PFSK-1 (cell line): ENCODE results near the gene GCNT3.

Experiments
- FOXP2 ChIP-seq: optimal IDR thresholded peaks from 2 replicates; pipeline ENCODE3; 2011; ENCODE audit warnings: borderline replicate concordance, control low read depth, inconsistent platforms; ENCODE audit not compliant: insufficient read depth; ENCODE audit errors: extremely low read length, extremely low read depth
- POLR2AphosphoS5 ChIP-seq: IDR thresholded peaks from 2 replicates; pipeline ENCODE4 v1.6.1; 2012; ENCODE audit warnings: low read depth, mild to moderate bottlenecking, control low read depth, low read length, moderate library complexity
- SIN3A ChIP-seq: IDR thresholded peaks from 2 replicates; pipeline ENCODE4 v1.6.1; 2012; ENCODE audit warnings: mild to moderate bottlenecking, low read length, moderate library complexity, borderline replicate concordance; ENCODE audit not compliant: insufficient read depth
- TAF1 ChIP-seq: IDR thresholded peaks from 2 replicates; pipeline ENCODE4 v1.6.1; 2012; ENCODE audit warnings: low read length, control low read depth, borderline replicate concordance; ENCODE audit not compliant: insufficient read depth
- TF ChIP-seq, protein P1 (sequence below), 2 experiments: IDR thresholded peaks; 2 replicates each; pipeline versions ENCODE4 v1.6.1 to v1.8.0; 2011 to 2012; ENCODE audit warnings: low read depth in 2 of 2, low read length in 2 of 2, control low read depth in 1 of 2, inconsistent platforms in 1 of 2, mild to moderate bottlenecking in 1 of 2, moderate library complexity in 1 of 2; ENCODE audit not compliant: insufficient read depth in 1 of 2

GCNT3 gene

DNA sequence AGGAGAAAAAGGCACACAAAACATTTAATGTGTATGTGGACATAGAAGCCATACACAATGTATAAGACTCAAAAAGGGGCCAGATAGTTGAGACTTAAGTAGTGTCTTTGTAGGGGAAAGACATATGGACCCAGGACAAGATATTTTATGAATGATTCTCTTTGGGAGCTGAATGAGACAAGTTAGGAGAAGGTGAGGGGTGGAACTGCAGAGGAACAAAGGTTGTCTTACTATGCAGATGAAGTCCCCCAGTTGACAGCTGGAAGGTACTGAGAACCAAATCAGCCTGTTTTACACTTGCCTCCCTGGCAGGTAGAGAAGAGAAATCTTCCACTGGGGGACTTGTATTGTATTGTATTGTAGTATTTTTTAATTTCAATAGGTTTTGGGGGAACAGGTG, 14.9 kb upstream of the GCNT3 start:
- TF ChIP-seq TAF1 (no peak), FOXP2 (no peak), SIN3A (no peak), POLR2AphosphoS5 (no peak)
- TF ChIP-seq, protein P1, sequence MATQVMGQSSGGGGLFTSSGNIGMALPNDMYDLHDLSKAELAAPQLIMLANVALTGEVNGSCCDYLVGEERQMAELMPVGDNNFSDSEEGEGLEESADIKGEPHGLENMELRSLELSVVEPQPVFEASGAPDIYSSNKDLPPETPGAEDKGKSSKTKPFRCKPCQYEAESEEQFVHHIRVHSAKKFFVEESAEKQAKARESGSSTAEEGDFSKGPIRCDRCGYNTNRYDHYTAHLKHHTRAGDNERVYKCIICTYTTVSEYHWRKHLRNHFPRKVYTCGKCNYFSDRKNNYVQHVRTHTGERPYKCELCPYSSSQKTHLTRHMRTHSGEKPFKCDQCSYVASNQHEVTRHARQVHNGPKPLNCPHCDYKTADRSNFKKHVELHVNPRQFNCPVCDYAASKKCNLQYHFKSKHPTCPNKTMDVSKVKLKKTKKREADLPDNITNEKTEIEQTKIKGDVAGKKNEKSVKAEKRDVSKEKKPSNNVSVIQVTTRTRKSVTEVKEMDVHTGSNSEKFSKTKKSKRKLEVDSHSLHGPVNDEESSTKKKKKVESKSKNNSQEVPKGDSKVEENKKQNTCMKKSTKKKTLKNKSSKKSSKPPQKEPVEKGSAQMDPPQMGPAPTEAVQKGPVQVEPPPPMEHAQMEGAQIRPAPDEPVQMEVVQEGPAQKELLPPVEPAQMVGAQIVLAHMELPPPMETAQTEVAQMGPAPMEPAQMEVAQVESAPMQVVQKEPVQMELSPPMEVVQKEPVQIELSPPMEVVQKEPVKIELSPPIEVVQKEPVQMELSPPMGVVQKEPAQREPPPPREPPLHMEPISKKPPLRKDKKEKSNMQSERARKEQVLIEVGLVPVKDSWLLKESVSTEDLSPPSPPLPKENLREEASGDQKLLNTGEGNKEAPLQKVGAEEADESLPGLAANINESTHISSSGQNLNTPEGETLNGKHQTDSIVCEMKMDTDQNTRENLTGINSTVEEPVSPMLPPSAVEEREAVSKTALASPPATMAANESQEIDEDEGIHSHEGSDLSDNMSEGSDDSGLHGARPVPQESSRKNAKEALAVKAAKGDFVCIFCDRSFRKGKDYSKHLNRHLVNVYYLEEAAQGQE (IDR thresholded peaks at IDR 0.05; ENCODE audit: insufficient read depth in 1 of 2, low read depth in 2 of 2, low read length in 2 of 2) = no peak

DNA sequence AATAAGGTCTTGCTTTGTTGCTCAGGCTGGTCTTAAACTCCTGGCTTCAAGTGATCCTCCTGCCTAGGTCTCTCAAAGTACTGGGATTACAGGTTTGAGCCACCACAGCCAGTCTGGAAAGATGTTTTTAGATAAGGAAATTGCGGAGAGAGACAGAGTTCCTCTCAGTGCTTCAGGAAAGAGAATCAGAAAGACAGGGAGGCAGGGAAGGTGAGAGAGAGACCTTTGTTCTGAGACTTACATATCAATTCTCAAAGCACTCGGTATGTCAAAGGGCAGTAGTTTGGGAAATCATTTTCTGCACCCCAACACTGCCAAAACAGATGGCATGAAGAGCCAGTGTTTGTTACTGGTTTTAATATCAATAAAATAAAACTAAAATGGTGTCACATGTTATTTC, 13.1 kb upstream of the GCNT3 start:
- TF ChIP-seq SIN3A = no peak
- no peak for TF ChIP-seq FOXP2
- TF ChIP-seq TAF1 = no peak
- no peak for TF ChIP-seq POLR2AphosphoS5
- TF ChIP-seq, protein P1 (IDR thresholded peaks at IDR 0.05; ENCODE audit: insufficient read depth in 1 of 2, low read depth in 2 of 2, low read length in 2 of 2) = no peak

DNA sequence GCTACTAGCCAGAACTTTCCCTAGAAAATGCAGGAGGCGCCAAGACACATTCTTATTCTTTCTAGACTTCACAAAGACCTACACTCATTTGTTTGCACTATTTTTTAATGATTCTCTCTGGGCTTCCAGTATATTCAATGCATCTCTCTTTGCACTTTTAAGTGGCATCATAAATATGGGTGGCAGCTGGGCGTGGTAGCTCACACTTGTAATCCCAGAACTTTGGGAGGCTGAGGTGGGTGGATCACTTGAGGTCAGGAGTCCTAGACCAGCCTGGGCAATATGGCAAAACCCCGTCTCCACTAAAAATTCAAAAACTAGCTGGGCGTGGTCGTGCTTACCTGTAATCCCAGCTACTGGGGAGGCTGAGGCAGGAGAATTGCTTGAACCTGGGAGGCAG, 5.6 kb upstream of the GCNT3 start:
- no peak for TF ChIP-seq POLR2AphosphoS5
- TF ChIP-seq FOXP2 = no peak
- TF ChIP-seq, protein P1 (IDR thresholded peaks at IDR 0.05; ENCODE audit: insufficient read depth in 1 of 2, low read depth in 2 of 2, low read length in 2 of 2) = no peak
- no peak for TF ChIP-seq TAF1
- no peak for TF ChIP-seq SIN3A

DNA sequence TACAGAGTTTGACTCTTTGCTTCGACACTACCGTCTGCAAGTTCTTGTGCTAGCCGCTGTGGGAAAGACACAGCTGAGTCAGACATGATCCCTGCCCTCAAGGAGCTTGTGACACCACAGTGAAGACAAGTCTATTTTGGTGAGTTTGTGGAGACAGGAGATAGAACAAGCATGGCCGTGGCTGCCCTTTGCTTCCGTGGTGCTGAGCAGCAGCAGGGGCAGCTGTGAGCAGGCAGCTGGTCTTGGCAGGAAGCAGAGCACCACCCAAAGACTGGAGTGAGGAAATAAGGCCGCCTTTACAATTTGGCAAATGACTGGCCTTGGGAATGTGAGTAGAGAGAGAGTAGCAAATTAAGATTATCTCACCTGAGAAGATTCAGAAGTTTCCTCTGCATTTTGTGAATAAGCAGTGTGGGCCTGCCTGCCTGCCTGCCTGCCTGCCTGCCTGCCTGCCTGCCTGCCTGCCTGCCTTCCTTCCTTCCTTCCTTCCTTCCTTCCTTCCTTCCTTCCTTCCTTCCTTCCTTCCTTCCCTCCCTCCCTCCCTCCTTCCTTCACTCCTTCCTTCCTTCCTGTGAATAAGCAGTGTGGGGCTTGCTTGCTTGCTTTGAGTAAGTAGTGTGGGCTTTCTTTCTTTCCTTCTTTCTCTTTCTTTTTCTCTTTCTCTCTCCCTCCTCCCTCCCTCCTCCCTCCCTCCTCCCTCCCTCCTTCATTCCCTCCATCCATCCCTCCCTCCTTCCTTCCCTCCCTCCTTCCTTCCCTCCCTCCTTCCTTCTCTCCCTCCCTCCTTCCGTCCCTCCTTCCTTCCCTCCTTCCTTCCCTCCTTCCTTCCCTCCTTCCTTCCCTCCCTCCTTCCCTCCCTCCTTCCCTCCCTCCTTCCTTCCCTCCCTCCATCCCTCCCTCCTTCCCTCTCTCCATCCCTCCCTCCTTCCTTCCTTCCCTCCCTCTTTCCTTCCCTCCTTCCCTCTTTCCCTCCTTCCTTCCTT, 1.6 kb upstream of the GCNT3 start:
- TF ChIP-seq, protein P1 (IDR thresholded peaks at IDR 0.05; ENCODE audit: insufficient read depth in 1 of 2, low read depth in 2 of 2, low read length in 2 of 2) = no peak
- no peak for TF ChIP-seq FOXP2

GRCh38 chr15:59614153-59614552, 2.6 kb downstream of the GCNT3 start:
- TF ChIP-seq FOXP2 (no peak), POLR2AphosphoS5 (no peak), TAF1 (no peak), SIN3A (no peak)
- TF ChIP-seq, protein P1 (IDR thresholded peaks at IDR 0.05; ENCODE audit: insufficient read depth in 1 of 2, low read depth in 2 of 2, low read length in 2 of 2) = no peak
